ACHN (cell line): ENCODE measurements around the gene ST8SIA4.

ENCODE experiments used
- DNase-seq: peaks from one replicate; pipeline ENCODE4 v3.0.0-alpha.2; 2015
- in situ Hi-C: cut with HindIII; loops from 2 replicates; pipeline ENCODE4 v1.10.0; 2017; ENCODE audit warnings: low sequenced_read_pairs, low pct_ligation_motif_present, low pct_unique_long_range_greater_than_20kb

The ST8SIA4 gene

GRCh38 chr5:100889165-100889743 is 13.8 kb downstream of the ST8SIA4 start:
- no peak for DNase-seq
- in situ Hi-C loops: no loop called here

GRCh38 chr5:100877274-100877673 is 25.8 kb downstream of the ST8SIA4 start:
- in situ Hi-C loops: no loop called here
- DNase-seq: no peak

DNA sequence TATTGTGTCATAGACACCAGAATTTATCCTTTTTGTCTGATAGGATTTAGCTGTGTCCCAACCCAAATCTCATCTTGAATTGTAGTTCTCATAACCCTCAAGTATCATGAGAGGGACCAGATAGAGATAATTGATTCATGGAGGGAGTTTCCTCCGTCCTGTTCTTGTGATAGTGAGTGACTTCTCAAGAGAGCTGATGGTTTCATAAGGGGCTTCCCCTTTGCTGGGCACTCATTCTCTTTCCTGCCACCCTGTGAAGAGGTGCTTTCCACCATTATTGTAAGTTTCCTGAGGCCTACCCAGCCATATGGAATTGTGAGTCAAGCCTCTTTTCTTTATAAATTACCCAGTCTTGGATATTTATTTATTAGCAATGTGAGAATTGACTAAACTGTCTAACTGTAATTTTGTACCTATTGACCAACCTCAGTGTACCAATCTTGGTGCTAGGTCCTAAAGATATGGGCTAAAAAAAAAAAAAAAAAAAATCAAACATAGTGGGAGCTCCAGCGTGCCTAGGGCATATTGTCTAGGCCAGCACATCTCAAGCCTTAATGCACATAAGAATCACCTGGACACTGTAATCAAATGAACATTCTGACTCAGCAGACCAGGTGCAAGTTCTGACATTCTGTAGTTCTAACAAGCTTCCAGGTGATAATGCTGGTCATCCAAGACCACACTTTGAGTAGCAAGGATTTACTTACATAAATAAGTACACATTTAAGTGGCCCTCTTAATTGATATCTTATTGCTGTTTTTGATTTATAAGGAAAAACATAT is 30.5 kb downstream of the ST8SIA4 start:
- in situ Hi-C loops: no loop called here
- DNase-seq: no peak

- DNase-seq: no peak
- in situ Hi-C loops: no loop called here
These were observed 36.0 kb downstream of the ST8SIA4 start for GRCh38 chr5:100867039-100867562.

DNA sequence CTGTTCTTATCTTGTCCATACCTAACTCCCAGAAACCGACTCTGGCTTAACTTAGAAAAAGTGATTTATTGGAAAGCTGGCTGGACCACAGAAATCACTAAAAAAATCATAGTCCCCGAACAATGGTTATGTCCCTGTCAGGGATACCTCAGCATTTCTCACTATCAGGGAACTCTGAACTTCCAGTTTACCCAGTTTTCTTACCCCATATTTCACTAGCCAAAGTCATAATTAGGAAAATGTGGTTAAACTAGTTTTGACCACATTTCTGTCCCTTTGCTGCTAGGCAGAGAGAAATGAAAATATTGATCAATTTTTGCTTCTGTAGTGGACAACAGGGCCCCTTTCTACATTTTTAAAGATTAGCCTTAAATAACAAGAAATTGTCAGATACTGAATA is 38.2 kb downstream of the ST8SIA4 start:
- DNase-seq: no peak
- in situ Hi-C loops: no loop called here

DNA sequence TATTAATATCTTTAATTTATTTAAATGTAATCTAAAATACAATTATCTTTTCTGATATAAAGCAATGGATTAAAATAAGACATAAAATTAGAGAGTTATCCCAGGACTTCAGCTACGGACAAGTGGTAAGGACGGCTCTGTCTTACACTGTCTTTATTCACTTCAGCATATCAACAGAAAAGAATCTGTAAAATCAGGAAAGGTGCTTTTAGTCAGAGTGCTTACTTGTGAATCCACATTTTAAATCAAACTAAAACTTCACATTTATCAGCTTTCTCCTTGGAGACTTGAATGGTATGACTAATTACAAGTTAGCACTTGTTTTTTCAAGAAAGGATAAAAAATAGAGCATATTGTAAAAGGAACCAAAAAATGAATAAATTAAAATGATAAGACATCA is 39.3 kb downstream of the ST8SIA4 start:
- in situ Hi-C loops: no loop called here
- no peak for DNase-seq

GRCh38 chr5:100861148-100861547 is 41.9 kb downstream of the ST8SIA4 start:
- no peak for DNase-seq
- in situ Hi-C loops: no loop called here

DNA sequence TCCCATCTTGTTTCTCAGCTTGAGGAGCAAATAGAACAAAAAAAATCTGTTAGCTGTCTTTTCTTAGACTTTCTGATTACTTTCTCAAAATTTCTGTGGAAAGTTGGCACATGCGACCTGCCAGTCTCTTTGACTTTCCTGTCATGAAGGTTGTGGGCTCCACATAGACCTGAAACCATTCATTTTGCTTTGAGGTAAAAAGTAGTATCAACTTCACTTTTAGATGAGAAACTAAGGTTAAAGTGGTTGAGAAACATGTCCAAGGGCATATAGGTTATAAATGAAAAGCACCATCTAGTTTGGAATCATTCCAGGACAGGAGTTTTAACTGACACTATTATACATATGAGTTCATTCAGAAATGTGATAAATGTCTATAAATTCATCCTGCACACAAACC is 42.7 kb downstream of the ST8SIA4 start:
- no peak for DNase-seq
- in situ Hi-C loops: no loop called here

DNA sequence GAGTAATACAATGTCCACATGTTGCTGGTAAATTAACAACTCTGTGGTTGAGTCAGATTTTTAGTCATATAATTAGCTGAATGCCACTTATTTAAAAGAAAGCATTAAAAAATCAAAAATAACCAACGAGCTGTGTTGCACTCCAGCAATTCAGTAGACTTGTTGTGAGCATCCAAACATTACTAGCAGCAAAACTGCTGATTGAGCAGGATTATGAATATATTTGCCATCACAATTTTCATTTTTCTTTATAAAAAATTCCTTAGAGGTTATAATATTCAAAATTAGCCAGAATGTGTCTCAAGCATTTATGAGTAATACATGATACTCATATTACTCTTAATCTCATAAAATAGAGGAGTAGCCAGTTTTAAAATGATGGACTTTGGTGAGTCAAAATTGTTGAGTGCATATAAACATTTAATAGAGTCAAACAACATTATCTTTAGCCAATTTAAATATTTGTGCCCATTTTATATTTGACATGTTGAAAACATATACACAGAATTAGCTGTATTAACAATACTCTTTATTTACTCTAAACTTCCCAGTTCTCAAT is 44.0 kb downstream of the ST8SIA4 start:
- no peak for DNase-seq
- in situ Hi-C loops: no loop called here

DNA sequence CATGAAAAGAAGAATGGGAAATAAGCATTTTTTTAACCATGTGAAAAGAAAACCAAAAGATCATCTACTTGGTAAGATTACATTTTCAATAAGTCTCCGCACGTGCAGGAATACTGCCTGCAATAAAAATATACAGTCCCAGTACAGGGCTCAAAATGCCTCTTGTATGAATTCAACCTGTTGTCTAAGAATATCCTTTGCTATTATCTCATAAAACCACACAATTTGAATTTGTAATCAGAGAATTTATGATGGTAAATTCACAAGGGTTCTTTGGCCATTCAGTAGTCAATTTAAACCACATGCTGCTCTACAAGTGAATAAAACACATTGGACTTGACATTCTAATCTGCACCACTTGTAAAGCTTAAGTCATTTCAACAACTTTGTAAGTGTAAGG is 46.6 kb downstream of the ST8SIA4 start:
- DNase-seq: no peak
- in situ Hi-C loops: no loop called here

DNA sequence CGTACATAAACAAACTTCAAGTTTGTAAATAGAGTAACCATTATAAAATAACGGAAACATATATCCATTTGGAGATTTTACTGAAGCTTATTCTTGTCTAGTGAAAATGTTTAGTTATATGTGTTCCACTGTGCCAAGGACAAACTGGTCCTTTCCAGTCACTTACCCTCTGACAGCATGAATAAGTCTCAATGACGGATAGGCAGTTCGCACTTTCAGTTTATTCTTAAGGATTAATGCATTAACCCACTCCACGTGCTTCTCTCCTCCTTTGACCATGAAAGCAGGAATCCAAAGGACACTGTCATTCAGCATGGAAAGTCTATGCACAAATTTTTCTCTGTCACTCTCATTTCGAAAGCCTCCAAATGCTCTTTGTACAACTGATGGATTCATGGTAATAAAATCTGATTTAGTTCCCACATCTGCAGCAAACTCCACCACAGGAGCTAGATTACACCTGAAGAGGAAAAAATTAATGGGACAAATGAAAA is 47.1 kb downstream of the ST8SIA4 start:
- no peak for DNase-seq
- in situ Hi-C loops: no loop called here

DNA sequence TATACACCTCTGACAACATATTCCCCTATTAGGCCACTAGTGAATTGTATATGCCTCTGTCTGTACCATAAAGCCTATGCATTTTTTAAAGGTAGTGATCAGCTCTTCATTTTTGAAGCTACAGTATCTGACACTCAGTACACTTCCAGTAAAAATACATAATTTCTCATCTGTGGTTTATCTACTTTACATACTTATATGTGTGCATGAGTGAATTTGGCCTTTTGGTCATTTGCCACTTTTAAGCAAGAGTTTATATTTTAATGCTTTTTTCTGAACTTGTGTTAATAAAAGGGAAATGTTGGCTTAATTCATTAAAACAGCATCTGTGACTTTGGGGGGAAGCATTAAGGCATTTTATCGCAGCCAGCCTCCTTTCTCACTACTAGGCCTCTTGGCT is 47.8 kb downstream of the ST8SIA4 start:
- in situ Hi-C loops: no loop called here

DNA sequence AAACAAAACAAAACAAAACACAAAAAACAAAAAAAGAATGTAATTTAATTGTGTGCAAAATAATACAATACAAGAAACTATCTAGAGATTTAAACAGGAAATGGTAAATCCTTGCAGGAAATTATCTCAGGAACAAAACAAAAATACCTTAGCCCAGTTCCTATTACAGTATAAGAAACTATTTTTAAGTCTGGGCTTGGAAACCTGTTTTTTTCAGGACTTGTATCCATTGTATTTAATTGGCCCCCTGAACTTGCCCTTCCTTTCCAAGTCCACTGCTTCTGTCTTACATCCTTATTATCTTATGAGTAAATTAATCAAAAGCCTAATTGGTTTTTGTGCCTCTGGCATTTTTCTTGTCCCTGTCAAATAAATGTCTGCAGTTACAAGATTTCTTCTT is 48.5 kb downstream of the ST8SIA4 start:
- in situ Hi-C loops: no loop called here

More for the DNA sequence above, 47.8 kb downstream of the ST8SIA4 start:
- no peak for DNase-seq

GRCh38 chr5:100853582-100853981 is 49.5 kb downstream of the ST8SIA4 start:
- in situ Hi-C loops: no loop called here
- DNase-seq: no peak

More for the DNA sequence above, 48.5 kb downstream of the ST8SIA4 start:
- DNase-seq: no peak

DNA sequence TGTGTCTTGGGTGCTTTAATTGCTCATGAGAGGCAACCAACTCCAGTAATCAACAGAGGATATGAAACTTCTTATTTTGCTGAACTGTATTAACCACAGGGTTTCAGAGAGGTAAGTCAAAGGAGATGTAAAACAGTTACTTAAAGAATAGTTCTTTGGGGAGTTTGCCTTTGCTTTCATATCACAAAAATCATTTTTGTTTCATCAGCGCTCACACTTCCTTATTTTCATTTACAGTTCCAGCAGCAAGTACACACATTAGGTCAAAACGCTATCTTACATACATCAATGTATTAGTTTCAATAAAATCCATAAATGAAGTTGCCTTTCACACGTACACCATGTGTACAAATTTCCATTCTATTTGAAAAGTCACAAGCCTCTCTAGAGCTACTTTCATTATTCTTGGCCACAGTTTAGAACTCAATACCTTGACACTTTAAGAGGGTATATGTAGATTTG is 50.1 kb downstream of the ST8SIA4 start:
- in situ Hi-C loops: no loop called here

GRCh38 chr5:100852051-100852450 is 51.0 kb downstream of the ST8SIA4 start:
- in situ Hi-C loops: no loop called here
- DNase-seq: no peak

More for the DNA sequence above, 50.1 kb downstream of the ST8SIA4 start:
- no peak for DNase-seq

DNA sequence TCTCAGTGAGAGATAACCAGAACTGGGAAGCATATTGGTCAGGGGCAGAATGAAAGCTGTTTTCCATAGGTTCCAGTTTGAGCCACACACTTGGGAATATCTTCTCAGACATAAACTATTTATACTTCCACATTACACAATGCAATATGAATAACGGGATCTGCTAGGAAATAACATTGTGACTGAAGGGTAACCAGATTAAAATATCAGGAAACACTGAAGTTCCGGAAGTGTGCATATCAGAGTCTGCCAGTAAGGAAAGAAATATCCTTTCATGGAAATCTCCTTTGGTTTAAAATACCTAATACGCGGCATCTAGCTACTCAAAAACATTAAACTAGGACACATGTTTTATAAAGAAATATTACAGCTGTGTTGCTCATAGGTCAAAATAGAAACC is 56.3 kb downstream of the ST8SIA4 start:
- no peak for DNase-seq
- in situ Hi-C loops: no loop called here

DNA sequence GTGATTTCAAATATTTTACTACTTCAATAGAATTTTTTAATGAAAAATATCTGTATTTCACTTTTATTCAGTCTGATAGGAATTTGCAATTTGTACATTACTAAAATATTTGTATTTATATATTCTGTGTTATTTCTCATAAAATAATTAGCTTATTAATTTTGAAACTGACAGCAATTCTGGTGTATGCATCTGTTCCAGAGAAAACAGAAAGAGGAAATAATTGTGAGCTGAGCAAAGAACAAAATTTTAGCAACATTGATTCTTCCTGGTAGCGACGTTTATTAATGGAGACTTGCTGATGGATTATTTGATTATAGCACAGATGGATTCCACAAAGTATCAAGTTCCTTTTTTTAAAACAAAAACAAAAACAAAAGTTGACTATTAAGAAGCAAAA is 61.0 kb downstream of the ST8SIA4 start:
- DNase-seq: no peak
- in situ Hi-C loops: no loop called here

- in situ Hi-C loops: no loop called here
- DNase-seq: peak; percentile 77
These were observed 61.6 kb downstream of the ST8SIA4 start for GRCh38 chr5:100841358-100842076.
